Activated T-helper 2 cell treated with anti-CD3 and anti-CD28 coated beads, Interferon-gamma antibody, Interleukin-2, Interleukin-4, amounts not matched to agents 10 μg/mL and 5 μg/mL and 100 μg/mL, durations not matched to agents 14 hours and 24 hours and 36 hours (primary cell): Measurements from ENCODE around the gene NRCAM. TPM values are rescaled to one million over a fixed set of nuclear protein-coding genes. Genes with fewer than 3 reads are reported as not detected.

Experiments
- DNase-seq: peaks from one replicate; pipeline ENCODE4 v3.0.0; 2021; ENCODE audit warnings: low spot score
- H3K27ac Mint-ChIP-seq: one replicate; pipeline ENCODE4 v1.8.0; 2021; ENCODE audit warnings: mixed read lengths
- H3K27me3 Mint-ChIP-seq: one replicate; pipeline ENCODE4 v1.8.0; 2021; ENCODE audit warnings: low read depth, mixed read lengths
- H3K36me3 Mint-ChIP-seq: one replicate; pipeline ENCODE4 v1.8.0; 2021; ENCODE audit warnings: low read depth, mixed read lengths
- H3K4me1 Mint-ChIP-seq: one replicate; pipeline ENCODE4 v1.8.0; 2021; ENCODE audit warnings: low read depth, mixed read lengths
- H3K4me3 Mint-ChIP-seq: one replicate; pipeline ENCODE4 v1.8.0; 2021; ENCODE audit warnings: low read depth, mild to moderate bottlenecking, moderate library complexity, mixed read lengths
- H3K9me3 Mint-ChIP-seq: one replicate; pipeline ENCODE4 v1.8.0; 2021; ENCODE audit warnings: mixed read lengths
- intact Hi-C: fragments of 100-400 bp; cut with micrococcal nuclease; formaldehyde crosslinking; loops from one replicate; pipeline ENCODE4 v1.15.1; 2023
- total RNA-seq: library from RNA; stranded (reverse); gene quantifications from 2 replicates; pipeline ENCODE4 v1.2.3, GENCODE V29; 2022

Gene NRCAM
- total RNA-seq, 1 donor from 2014 or later, result 0.05 TPM

GRCh38 chr7:108189733-108190388 is 266.4 kb downstream of the NRCAM start:
- Mint-ChIP-seq H3K36me3 (no peaks in the 10 kb centered on the region), H3K9me3 (peaks cover 7% of the 10 kb centered on the region), H3K27me3 (no peaks in the 10 kb centered on the region), H3K27ac (no peak overlapping the region), H3K4me3 (no peak overlapping the region), H3K4me1 (no peaks in the 10 kb centered on the region)
- DNase-seq, result no peak
- intact Hi-C loops, result no loop called here

GRCh38 chr7:108188724-108189123 is 267.5 kb downstream of the NRCAM start:
- H3K27me3 Mint-ChIP-seq, result no peaks in the 10 kb centered on the region
- H3K27ac Mint-ChIP-seq, result no peak overlapping the region
- intact Hi-C loops, result no loop called here
- DNase-seq, result no peak
- no peaks in the 10 kb centered on the region for H3K4me1 Mint-ChIP-seq
- no peaks in the 10 kb centered on the region for H3K36me3 Mint-ChIP-seq
- peaks cover 7% of the 10 kb centered on the region for H3K9me3 Mint-ChIP-seq
- H3K4me3 Mint-ChIP-seq, result no peak overlapping the region

DNA sequence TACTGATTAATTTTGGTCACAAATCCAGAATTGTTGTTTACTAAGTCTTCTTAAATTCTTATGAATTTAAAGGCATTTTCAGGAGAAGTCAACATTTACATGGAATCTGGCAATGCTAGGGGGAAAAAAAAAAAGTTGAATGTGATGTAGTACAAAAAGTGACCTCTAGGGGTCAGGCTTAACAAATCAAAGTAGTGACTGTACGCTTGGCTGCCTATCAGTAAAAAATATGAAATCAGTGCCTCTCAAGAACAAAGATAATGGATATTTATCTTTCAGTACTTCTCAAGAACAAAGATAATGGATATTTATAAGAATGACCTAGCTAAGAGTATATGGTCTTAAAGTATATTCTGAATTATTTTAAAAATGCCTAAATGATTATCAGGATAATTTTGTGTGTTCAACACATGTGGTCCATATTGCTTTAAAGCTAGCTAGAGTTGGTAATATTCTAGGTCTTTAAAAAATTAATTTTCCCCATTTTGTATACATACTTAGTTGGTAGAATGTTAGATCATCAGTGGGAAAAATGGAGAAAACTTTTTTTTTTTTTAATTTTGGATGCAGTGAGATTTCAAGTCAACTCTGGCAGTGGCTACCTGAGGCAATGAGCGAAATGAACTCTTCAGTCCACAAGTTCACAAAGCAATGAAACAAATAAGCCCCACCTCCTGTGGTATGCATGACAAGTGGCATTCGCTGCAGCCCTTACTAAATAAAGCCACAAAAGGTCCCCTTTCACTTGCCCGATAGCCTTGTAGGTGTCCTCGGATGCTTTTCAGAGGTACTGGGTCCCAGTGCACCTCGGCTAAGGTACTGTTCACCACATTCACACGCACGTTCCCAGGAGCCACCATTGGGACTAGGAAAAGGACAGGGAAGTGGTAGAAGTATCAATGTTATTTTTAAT is 274.9 kb downstream of the NRCAM start:
- Mint-ChIP-seq H3K36me3 (no peaks in the 10 kb centered on the region), H3K4me1 (no peaks in the 10 kb centered on the region), H3K4me3 (no peak overlapping the region), H3K27me3 (peaks cover 5% of the 10 kb centered on the region), H3K27ac (no peak overlapping the region), H3K9me3 (no peaks in the 10 kb centered on the region)
- intact Hi-C loops, result loop anchor here (1.0 to 2.0 kb wide), 2 partner anchors 279 to 316 kb away; no protein-coding TSS in a partner anchor
- no peak for DNase-seq

DNA sequence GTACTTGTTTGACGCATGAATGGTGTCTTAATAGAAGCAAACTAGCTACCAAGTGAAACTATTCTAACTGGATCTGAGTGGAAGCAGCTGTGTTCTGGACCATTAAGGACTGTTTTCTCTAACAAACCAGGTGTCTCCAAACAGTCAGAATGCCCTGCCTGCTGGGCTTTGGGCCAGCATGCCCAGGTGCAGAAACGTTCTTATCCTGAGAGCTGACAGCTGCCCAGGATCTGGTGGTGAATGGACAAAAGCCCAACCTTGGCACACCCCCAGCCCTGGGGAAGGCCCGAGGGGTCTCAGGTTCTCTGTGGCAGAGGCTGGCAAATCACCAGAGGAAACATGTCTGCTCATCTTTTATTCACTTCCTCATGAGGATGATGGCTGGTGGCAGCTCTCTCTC is 277.8 kb downstream of the NRCAM start:
- Mint-ChIP-seq H3K27ac (no peak overlapping the region), H3K36me3 (no peaks in the 10 kb centered on the region), H3K4me1 (no peaks in the 10 kb centered on the region), H3K4me3 (no peak overlapping the region), H3K9me3 (no peaks in the 10 kb centered on the region), H3K27me3 (peaks cover 9% of the 10 kb centered on the region)
- intact Hi-C loops, result no loop called here
- no peak for DNase-seq

- intact Hi-C loops, result no loop called here
- Mint-ChIP-seq H3K4me1 (no peaks in the 10 kb centered on the region), H3K27me3 (peaks cover 10% of the 10 kb centered on the region), H3K27ac (no peak overlapping the region), H3K4me3 (no peak overlapping the region), H3K9me3 (no peaks in the 10 kb centered on the region), H3K36me3 (no peaks in the 10 kb centered on the region)
- no peak for DNase-seq
These were observed 285.1 kb downstream of the NRCAM start for GRCh38 chr7:108171164-108171563.

DNA sequence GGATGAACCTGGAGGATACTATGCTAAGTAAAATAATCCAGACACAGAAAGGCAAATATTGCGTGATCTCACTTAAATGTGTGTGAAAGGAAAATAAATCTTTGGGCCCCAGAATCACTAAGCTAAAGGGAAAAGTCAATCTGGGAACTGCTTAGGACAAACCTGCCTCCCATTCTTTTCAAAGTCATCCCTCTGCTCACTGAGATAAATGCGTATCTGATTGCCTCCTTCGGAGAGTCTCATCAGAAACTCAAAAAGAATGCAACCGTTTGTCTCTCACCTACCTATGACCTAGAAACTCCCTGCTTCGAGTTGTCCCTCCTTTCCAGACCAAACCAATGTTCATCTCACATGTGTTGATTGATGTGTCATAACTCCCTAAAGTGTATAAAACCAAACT is 286.0 kb downstream of the NRCAM start:
- no peak for DNase-seq
- Mint-ChIP-seq H3K27ac (no peak overlapping the region), H3K27me3 (peaks cover 10% of the 10 kb centered on the region), H3K36me3 (no peaks in the 10 kb centered on the region), H3K4me1 (no peaks in the 10 kb centered on the region), H3K4me3 (no peak overlapping the region), H3K9me3 (no peaks in the 10 kb centered on the region)
- intact Hi-C loops, result no loop called here

- Mint-ChIP-seq H3K9me3 (no peaks in the 10 kb centered on the region), H3K27ac (no peak overlapping the region), H3K4me3 (no peak overlapping the region), H3K36me3 (no peaks in the 10 kb centered on the region), H3K4me1 (no peaks in the 10 kb centered on the region), H3K27me3 (peaks cover 6% of the 10 kb centered on the region)
- no peak for DNase-seq
- intact Hi-C loops, result no loop called here
These were observed 288.8 kb downstream of the NRCAM start for GRCh38 chr7:108167460-108167859.

DNA sequence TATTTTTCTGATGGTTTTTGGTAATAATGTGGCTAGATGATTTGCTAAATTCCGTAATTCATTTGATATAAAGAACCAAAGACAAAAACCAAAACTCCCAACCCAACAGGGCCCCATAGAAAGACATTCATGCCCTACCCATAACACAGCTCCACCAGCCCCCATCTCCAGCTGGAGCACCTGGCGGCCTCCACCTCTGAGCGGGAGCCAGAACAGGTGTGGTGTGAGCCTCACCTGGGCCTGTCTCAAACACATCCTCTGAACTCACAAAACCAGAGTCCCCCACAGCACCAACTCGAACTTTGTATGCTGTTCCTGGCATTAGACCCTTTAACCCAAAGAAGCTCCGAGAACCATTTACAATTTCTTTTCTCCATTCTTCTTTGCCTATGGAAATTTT is 289.5 kb downstream of the NRCAM start:
- intact Hi-C loops, result no loop called here
- DNase-seq, result no peak
- H3K27ac Mint-ChIP-seq, result no peak overlapping the region
- no peaks in the 10 kb centered on the region for H3K36me3 Mint-ChIP-seq
- no peaks in the 10 kb centered on the region for H3K4me1 Mint-ChIP-seq
- H3K9me3 Mint-ChIP-seq, result no peaks in the 10 kb centered on the region
- H3K4me3 Mint-ChIP-seq, result no peak overlapping the region
- peaks cover 6% of the 10 kb centered on the region for H3K27me3 Mint-ChIP-seq

DNA sequence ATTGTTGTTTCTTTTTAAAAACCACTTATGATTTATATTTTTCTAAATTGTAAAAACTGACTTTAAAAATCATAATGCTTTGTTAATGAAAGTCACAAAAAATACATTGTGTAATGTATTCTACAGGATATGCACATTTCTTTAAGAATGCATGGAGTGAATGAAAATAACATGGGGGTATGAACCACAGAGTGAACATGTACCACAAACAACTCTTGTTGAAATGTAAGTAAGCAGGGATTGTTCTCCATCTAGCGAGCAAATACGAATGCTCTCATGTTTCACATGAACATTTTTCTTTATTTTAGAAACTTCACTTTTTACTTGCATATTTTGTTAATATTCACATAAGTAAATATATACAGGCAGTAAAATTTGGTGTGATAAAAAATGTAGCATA is 290.5 kb downstream of the NRCAM start:
- intact Hi-C loops, result no loop called here
- Mint-ChIP-seq H3K36me3 (no peaks in the 10 kb centered on the region), H3K4me1 (no peaks in the 10 kb centered on the region), H3K27me3 (peaks cover 5% of the 10 kb centered on the region), H3K27ac (no peak overlapping the region), H3K4me3 (no peak overlapping the region), H3K9me3 (no peaks in the 10 kb centered on the region)
- DNase-seq, result no peak

GRCh38 chr7:108164946-108165345 is 291.3 kb downstream of the NRCAM start:
- no peaks in the 10 kb centered on the region for H3K4me1 Mint-ChIP-seq
- peaks cover 10% of the 10 kb centered on the region for H3K27me3 Mint-ChIP-seq
- H3K36me3 Mint-ChIP-seq, result no peaks in the 10 kb centered on the region
- H3K4me3 Mint-ChIP-seq, result no peak overlapping the region
- intact Hi-C loops, result no loop called here
- no peaks in the 10 kb centered on the region for H3K9me3 Mint-ChIP-seq
- no peak for DNase-seq
- no peak overlapping the region for H3K27ac Mint-ChIP-seq

GRCh38 chr7:108164342-108164741 is 291.9 kb downstream of the NRCAM start:
- Mint-ChIP-seq H3K27ac (no peak overlapping the region), H3K36me3 (no peaks in the 10 kb centered on the region), H3K4me3 (no peak overlapping the region), H3K27me3 (peaks cover 13% of the 10 kb centered on the region), H3K9me3 (no peaks in the 10 kb centered on the region), H3K4me1 (no peaks in the 10 kb centered on the region)
- intact Hi-C loops, result no loop called here
- no peak for DNase-seq

- Mint-ChIP-seq H3K9me3 (no peaks in the 10 kb centered on the region), H3K4me1 (peaks cover 2% of the 10 kb centered on the region), H3K27ac (no peak overlapping the region), H3K27me3 (peaks cover 33% of the 10 kb centered on the region), H3K4me3 (no peak overlapping the region), H3K36me3 (no peaks in the 10 kb centered on the region)
- DNase-seq, result no peak
- intact Hi-C loops, result no loop called here
These were observed 297.5 kb downstream of the NRCAM start for GRCh38 chr7:108158776-108159175.

DNA sequence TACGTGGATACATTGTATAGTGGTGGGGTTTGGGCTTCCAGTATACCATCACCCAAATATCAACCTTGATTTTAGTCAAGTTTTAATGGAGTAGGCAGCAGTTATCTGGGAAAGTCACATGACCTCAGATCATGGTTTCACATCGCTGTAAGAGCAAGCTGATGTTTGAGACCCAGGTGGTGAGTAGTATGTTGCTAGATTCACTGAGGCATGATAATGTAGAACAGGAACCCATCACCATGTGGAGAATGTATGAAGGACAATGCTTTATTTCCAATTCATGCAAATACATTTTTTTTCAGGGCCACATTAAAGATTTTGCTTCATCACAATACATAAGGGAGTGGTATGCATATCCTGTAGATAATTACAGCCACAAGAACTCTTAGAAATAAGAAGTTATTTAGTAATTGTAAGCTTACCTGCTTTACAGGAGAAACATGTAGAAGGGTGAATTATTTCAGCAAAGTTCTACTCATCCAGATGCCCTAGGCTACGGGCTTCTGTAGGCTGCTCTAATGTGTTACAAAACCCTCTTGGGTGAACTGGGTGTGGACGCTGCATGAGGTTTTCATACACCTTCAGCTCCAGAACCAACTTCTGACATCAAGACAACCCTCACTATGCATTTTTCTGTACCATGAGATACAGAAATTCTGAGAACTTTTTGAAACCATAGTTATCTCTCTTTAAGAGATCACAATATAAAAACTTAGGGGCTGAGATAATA is 298.5 kb downstream of the NRCAM start:
- no peaks in the 10 kb centered on the region for H3K36me3 Mint-ChIP-seq
- peaks cover 36% of the 10 kb centered on the region for H3K27me3 Mint-ChIP-seq
- H3K4me1 Mint-ChIP-seq, result peaks cover 2% of the 10 kb centered on the region
- no peak for DNase-seq
- H3K27ac Mint-ChIP-seq, result no peak overlapping the region
- no peak overlapping the region for H3K4me3 Mint-ChIP-seq
- intact Hi-C loops, result no loop called here
- H3K9me3 Mint-ChIP-seq, result no peaks in the 10 kb centered on the region
